A549 (cell line): ENCODE measurements around the gene ARL6IP5.

Experiments used
- BHLHE40 ChIP-seq: IDR thresholded peaks from 2 replicates; pipeline ENCODE4 v1.6.1; 2012; ENCODE audit warnings: low read depth, low read length, inconsistent platforms
- CBX2 ChIP-seq: fragments of 200-600 bp; sonication (generic); IDR thresholded peaks from 2 replicates; pipeline ENCODE4 v1.6.1; 2016; ENCODE audit warnings: low read depth, mild to moderate bottlenecking, borderline replicate concordance
- EHMT2 ChIP-seq: fragments of 200-600 bp; sonication (generic); IDR thresholded peaks from 2 replicates; pipeline ENCODE4 v1.6.1; 2016; ENCODE audit warnings: antibody characterized with exemption, low read depth, mild to moderate bottlenecking, moderate library complexity
- EP300 ChIP-seq, 2 experiments: fragments of >200 bp; sonication (Bioruptor Twin); formaldehyde crosslinking; IDR thresholded peaks; 2 replicates in 1 of 2; 3 replicates in 1 of 2; pipeline ENCODE4 v1.6.1; 2016 to 2017
- POLR2A ChIP-seq: IDR thresholded peaks from 2 replicates; pipeline ENCODE4 v1.6.1; 2012; ENCODE audit warnings: mild to moderate bottlenecking, low read length
- RARB ChIP-seq: fragments of 250-450 bp; sonication (Bioruptor Pico); IDR thresholded peaks from 2 replicates; pipeline ENCODE4 v1.8.0; 2021; ENCODE audit warnings: mild to moderate bottlenecking, moderate library complexity
- RFX5 ChIP-seq: fragments of 450-650 bp; IDR thresholded peaks from 2 replicates; pipeline ENCODE4 v1.7.1; 2014; ENCODE audit warnings: antibody characterized with exemption, mild to moderate bottlenecking, moderate library complexity
- ZFP36 ChIP-seq: fragments of 450-650 bp; IDR thresholded peaks from 2 replicates; pipeline ENCODE4 v1.6.1; 2014; ENCODE audit warnings: borderline replicate concordance; ENCODE audit not compliant: partially characterized antibody
- TF ChIP-seq, protein P1 (sequence below): fragments of >200 bp; sonication (Bioruptor Twin); formaldehyde crosslinking; IDR thresholded peaks from 3 replicates; pipeline ENCODE4 v1.5.1; 2016
- TF ChIP-seq, protein P2 (sequence below): fragments of 200-600 bp; sonication (generic); IDR thresholded peaks from 2 replicates; pipeline ENCODE4 v1.6.1; 2016; ENCODE audit warnings: antibody characterized with exemption, mild to moderate bottlenecking, moderate library complexity
- TF ChIP-seq, protein P3 (sequence below): fragments of >200 bp; sonication (Bioruptor Twin); formaldehyde crosslinking; IDR thresholded peaks from 3 replicates; pipeline ENCODE4 v1.6.1; 2016

DNA sequence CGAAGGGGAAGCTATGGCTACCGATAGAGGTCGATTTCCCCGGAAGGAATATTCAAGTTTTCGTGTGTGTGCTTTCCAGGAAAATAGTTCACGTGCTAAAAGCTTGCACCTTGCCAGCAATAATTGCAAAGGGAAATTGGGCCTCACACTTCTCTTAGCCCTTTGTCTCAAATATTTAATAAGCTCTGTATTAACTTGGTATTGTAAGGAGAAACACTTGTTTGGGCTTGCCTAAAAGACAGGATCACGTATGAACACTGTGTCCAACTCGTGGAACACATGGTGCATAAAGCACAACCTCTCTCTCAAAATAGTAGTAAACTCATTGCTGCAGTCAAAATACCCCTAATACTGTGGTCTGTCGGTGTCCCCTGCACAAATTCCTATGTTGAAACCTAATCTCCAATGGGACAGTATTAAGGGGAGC lies 32.3 kb upstream of the ARL6IP5 start:
- TF ChIP-seq, protein P1, sequence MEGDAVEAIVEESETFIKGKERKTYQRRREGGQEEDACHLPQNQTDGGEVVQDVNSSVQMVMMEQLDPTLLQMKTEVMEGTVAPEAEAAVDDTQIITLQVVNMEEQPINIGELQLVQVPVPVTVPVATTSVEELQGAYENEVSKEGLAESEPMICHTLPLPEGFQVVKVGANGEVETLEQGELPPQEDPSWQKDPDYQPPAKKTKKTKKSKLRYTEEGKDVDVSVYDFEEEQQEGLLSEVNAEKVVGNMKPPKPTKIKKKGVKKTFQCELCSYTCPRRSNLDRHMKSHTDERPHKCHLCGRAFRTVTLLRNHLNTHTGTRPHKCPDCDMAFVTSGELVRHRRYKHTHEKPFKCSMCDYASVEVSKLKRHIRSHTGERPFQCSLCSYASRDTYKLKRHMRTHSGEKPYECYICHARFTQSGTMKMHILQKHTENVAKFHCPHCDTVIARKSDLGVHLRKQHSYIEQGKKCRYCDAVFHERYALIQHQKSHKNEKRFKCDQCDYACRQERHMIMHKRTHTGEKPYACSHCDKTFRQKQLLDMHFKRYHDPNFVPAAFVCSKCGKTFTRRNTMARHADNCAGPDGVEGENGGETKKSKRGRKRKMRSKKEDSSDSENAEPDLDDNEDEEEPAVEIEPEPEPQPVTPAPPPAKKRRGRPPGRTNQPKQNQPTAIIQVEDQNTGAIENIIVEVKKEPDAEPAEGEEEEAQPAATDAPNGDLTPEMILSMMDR, result no peak
- TF ChIP-seq BHLHE40 (no peak), RARB (CRISPR knock-in tag) (no peak), RFX5 (no peak), ZFP36 (no peak), POLR2A (no peak), EP300 (IDR thresholded peaks at IDR 0.05) (no peak), EHMT2 (no peak), CBX2 (no peak)
- TF ChIP-seq, protein P2, sequence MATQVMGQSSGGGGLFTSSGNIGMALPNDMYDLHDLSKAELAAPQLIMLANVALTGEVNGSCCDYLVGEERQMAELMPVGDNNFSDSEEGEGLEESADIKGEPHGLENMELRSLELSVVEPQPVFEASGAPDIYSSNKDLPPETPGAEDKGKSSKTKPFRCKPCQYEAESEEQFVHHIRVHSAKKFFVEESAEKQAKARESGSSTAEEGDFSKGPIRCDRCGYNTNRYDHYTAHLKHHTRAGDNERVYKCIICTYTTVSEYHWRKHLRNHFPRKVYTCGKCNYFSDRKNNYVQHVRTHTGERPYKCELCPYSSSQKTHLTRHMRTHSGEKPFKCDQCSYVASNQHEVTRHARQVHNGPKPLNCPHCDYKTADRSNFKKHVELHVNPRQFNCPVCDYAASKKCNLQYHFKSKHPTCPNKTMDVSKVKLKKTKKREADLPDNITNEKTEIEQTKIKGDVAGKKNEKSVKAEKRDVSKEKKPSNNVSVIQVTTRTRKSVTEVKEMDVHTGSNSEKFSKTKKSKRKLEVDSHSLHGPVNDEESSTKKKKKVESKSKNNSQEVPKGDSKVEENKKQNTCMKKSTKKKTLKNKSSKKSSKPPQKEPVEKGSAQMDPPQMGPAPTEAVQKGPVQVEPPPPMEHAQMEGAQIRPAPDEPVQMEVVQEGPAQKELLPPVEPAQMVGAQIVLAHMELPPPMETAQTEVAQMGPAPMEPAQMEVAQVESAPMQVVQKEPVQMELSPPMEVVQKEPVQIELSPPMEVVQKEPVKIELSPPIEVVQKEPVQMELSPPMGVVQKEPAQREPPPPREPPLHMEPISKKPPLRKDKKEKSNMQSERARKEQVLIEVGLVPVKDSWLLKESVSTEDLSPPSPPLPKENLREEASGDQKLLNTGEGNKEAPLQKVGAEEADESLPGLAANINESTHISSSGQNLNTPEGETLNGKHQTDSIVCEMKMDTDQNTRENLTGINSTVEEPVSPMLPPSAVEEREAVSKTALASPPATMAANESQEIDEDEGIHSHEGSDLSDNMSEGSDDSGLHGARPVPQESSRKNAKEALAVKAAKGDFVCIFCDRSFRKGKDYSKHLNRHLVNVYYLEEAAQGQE, result no peak
- TF ChIP-seq, protein P3, sequence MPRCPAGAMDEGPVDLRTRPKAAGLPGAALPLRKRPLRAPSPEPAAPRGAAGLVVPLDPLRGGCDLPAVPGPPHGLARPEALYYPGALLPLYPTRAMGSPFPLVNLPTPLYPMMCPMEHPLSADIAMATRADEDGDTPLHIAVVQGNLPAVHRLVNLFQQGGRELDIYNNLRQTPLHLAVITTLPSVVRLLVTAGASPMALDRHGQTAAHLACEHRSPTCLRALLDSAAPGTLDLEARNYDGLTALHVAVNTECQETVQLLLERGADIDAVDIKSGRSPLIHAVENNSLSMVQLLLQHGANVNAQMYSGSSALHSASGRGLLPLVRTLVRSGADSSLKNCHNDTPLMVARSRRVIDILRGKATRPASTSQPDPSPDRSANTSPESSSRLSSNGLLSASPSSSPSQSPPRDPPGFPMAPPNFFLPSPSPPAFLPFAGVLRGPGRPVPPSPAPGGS, result no peak
